Measurements from ENCODE around the gene CYB5RL. TPM values are rescaled to one million over a fixed set of nuclear protein-coding genes. Genes with fewer than 3 reads are reported as not detected.

CYB5RL gene
- total RNA-seq, 5 donors from 2014 or later (not counting 1 experiment from before 2014, with no cell fraction given), result 5.7 to 11.5 (median 10.0) TPM

DNA sequence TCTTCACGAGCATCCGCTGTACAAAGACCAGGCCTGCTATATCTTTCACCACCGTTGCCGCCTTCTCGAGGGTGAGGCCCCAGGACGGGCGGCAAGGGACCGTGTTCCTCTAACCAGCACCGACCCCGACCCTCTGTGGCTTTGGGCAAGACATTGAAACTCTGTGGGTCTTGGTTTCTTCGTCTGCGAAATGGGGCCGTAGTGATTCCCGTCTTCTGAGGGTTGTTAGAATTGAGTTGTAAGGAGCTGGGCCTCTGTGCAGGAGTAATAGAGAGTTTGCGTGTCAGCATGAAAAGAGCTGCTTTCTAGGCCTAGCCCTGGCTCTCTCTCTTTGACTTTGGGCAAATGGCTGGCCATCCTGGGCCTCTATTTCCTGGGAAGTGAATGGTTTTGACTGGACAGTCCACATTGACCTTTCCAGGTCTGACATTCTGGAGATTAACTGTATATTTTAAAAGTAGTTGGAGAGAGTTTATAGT lies 728 bp upstream of the CYB5RL start:
- peaks cover 36 to 41% (median 39%) of the 10 kb centered on the region in 3 donors for H3K4me1 Mint-ChIP-seq
- peak overlapping the region; percentile 88 to 92 (median 90) for H3K4me3 Mint-ChIP-seq
- no peaks in the 10 kb centered on the region for H3K9me3 ChIP-seq
- H3K36me3 Mint-ChIP-seq, result peaks cover 11% of the 10 kb centered on the region
- H3K27ac ChIP-seq (ENCODE audit: low read length), result peak overlapping the region; percentile 8
- H3K4me3 ChIP-seq (ENCODE audit: control insufficient read depth in 1 of 2, extremely low read depth in 1 of 2, low read length in 1 of 2), result peak overlapping the region; percentile 79 to 97
- no peaks in the 10 kb centered on the region for H3K9me3 Mint-ChIP-seq
- no peaks in the 10 kb centered on the region for H3K27me3 ChIP-seq (replicated peaks in 1 of 2; ENCODE audit: control insufficient read depth in 2 of 2, extremely low read depth in 1 of 2, insufficient read depth in 2 of 2, low read length in 1 of 2)
- DNase-seq (peak in 4 of 35 experiments; percentile 1 to 11 (median 3)), ATAC-seq (replicated peaks in 1 of 4) (no peak)
- peak overlapping the region; percentile 72 to 91 for H3K27ac Mint-ChIP-seq
- ChIA-PET POLR2A (interaction anchor here (0.6 kb wide), 2 partner anchors 286 to 289 kb away, joined by 3 read pairs; no protein-coding TSS in a partner anchor), CTCF (interaction anchor here in 1 of 2 donors (0.6 to 1.0 kb wide), 3 partner anchors 13 to 241 kb away, joined by 3 to 11 read pairs (median 3); partner anchors contain the start of gene SSBP3)
- no peaks in the 10 kb centered on the region for H3K27me3 Mint-ChIP-seq
- H3K4me1 ChIP-seq (ENCODE audit: control insufficient read depth in 1 of 2, extremely low read depth in 1 of 2, insufficient read depth in 2 of 2, low read length in 2 of 2), result peaks cover 9 to 21% of the 10 kb centered on the region in 2 experiments
- peaks cover 0 to 18% of the 10 kb centered on the region in 2 donors for H3K36me3 ChIP-seq (ENCODE audit: control insufficient read depth in 2 of 2, extremely low read depth in 1 of 2, insufficient read depth in 1 of 2, low read length in 1 of 2)
- 2% methylated on average over 12 of the region's 15 CpGs for WGBS (ENCODE audit: insufficient coverage)

DNA sequence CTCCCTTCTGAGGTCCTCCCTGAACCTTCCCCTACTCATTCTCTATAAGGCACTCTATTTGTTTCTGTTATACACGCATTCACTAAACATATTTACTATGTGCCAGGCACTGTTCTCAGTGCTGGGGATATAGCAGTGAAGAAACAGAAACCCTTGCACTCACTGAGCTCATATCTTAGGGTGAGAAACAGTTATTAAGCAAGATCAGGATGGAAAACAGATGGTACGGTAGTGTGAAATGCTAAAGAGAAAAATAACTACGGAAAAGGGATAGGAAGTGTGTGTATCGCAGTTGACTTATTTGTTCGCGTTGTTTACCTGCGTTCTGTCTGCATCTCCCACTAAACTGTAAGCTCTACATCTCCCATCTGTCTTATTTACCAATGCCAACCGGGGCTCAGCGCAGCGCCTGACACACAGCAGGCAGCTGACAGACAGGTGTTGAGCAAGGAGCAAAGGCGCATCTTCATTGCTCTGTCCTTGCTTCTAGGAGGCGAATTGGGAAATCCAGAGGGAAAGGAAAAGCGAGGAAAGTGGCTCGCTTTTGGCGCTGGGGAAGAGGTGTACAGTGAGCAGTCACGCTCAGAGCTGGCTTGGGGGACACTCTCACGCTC lies 572 bp downstream of the CYB5RL start:
- H3K36me3 Mint-ChIP-seq, result peaks cover 9% of the 10 kb centered on the region
- Histone ChIP-seq H3K9me3 (no peaks in the 10 kb centered on the region), H3K27me3 (replicated peaks in 1 of 2; ENCODE audit: control insufficient read depth in 2 of 2, extremely low read depth in 1 of 2, insufficient read depth in 2 of 2, low read length in 1 of 2) (no peaks in the 10 kb centered on the region), H3K4me3 (ENCODE audit: control insufficient read depth in 1 of 2, extremely low read depth in 1 of 2, low read length in 1 of 2) (peak overlapping the region; percentile 79 to 97), H3K4me1 (ENCODE audit: control insufficient read depth in 1 of 2, extremely low read depth in 1 of 2, insufficient read depth in 2 of 2, low read length in 2 of 2) (peaks cover 9 to 21% of the 10 kb centered on the region in 2 experiments), H3K27ac (ENCODE audit: low read length) (no peak overlapping the region), H3K36me3 (ENCODE audit: control insufficient read depth in 2 of 2, extremely low read depth in 1 of 2, insufficient read depth in 1 of 2, low read length in 1 of 2) (peaks cover 0 to 19% of the 10 kb centered on the region in 2 donors)
- ATAC-seq (replicated peaks in 1 of 4), result peak in 1 of 4 experiments; percentile 3
- DNase-seq, result peak in 1 of 35 experiments; percentile 26
- H3K9me3 Mint-ChIP-seq, result no peaks in the 10 kb centered on the region
- POLR2A ChIA-PET, result interaction anchor here (0.5 to 0.6 kb wide), 2 partner anchors 146 to 157 kb away, joined by 3 read pairs; partner anchors contain the start of gene TMEM59 (in 1 of the 2)
- peak overlapping the region; percentile 56 to 91 for H3K27ac Mint-ChIP-seq
- H3K4me3 Mint-ChIP-seq, result peak overlapping the region; percentile 88 to 92 (median 90)
- no peaks in the 10 kb centered on the region for H3K27me3 Mint-ChIP-seq
- CTCF ChIA-PET, result interaction anchor here in 1 of 2 donors (0.6 to 1.8 kb wide), 3 partner anchors 21 to 569 kb away, joined by 3 to 6 read pairs (median 3); no protein-coding TSS in a partner anchor
- WGBS (ENCODE audit: insufficient coverage), result 1% methylated on average over 8 of the region's 17 CpGs
- peaks cover 28 to 39% (median 37%) of the 10 kb centered on the region in 3 donors for H3K4me1 Mint-ChIP-seq

DNA sequence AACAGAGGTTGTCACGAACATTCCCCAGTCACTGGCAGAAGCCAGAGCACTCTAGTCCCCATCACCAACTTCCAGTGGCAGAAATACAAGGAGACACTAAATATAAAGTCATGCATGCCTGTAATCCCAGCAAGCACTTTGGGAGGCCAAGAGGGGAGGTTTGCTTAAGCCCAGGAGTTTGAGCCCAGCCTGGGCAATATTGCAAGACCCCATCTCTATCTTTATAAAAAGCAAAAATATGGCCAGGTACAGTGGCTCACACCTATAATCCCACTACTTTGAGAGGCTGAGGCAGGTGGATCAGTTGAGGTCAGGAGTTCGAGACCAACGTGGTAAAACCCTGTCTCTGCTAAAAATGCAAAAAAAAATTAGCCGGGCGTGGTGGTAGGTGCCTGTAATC lies 6.4 kb downstream of the CYB5RL start:
- ATAC-seq (replicated peaks in 1 of 4) (no peak), DNase-seq (no peak)
- ChIA-PET POLR2A (no interaction called here), CTCF (no interaction called here)
- H3K9me3 Mint-ChIP-seq, result no peaks in the 10 kb centered on the region
- H3K27ac Mint-ChIP-seq, result no peak overlapping the region
- Histone ChIP-seq H3K4me1 (ENCODE audit: control insufficient read depth in 1 of 2, extremely low read depth in 1 of 2, insufficient read depth in 2 of 2, low read length in 2 of 2) (no peaks in the 10 kb centered on the region), H3K36me3 (ENCODE audit: control insufficient read depth in 2 of 2, extremely low read depth in 1 of 2, insufficient read depth in 1 of 2, low read length in 1 of 2) (peaks cover 0 to 36% of the 10 kb centered on the region in 2 donors), H3K4me3 (ENCODE audit: control insufficient read depth in 1 of 2, extremely low read depth in 1 of 2, low read length in 1 of 2) (no peak overlapping the region), H3K9me3 (no peaks in the 10 kb centered on the region), H3K27me3 (replicated peaks in 1 of 2; ENCODE audit: control insufficient read depth in 2 of 2, extremely low read depth in 1 of 2, insufficient read depth in 2 of 2, low read length in 1 of 2) (no peaks in the 10 kb centered on the region), H3K27ac (ENCODE audit: low read length) (no peak overlapping the region)
- WGBS (ENCODE audit: insufficient coverage), result no CpG with 5 or more reads among the region's 5 CpGs
- H3K36me3 Mint-ChIP-seq, result peaks cover 33% of the 10 kb centered on the region
- H3K27me3 Mint-ChIP-seq, result no peaks in the 10 kb centered on the region
- H3K4me3 Mint-ChIP-seq, result no peak overlapping the region
- no peaks in the 10 kb centered on the region for H3K4me1 Mint-ChIP-seq

DNA sequence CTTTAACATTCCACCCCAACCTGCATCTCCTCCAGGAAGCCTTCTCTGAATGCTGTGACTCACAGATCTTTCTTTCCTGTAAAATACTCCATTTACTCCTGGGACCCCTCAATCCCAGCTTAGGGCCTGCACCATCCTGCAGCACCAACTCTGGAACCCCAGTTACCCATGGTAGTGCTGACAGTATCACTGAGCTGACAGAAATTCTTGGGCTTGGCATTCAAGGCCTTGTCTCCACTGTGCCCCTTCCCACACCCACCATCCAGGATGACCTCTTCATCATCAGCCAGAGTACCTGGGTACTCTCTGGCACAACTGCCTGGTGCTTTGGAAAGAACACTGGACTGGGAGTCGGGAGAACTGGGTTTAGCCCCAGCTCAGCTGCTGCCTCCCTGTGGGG lies 8.3 kb downstream of the CYB5RL start:
- H3K4me1 ChIP-seq (ENCODE audit: control insufficient read depth in 1 of 2, extremely low read depth in 1 of 2, insufficient read depth in 2 of 2, low read length in 2 of 2), result no peaks in the 10 kb centered on the region
- peaks cover 0 to 38% of the 10 kb centered on the region in 2 donors for H3K36me3 ChIP-seq (ENCODE audit: control insufficient read depth in 2 of 2, extremely low read depth in 1 of 2, insufficient read depth in 1 of 2, low read length in 1 of 2)
- H3K9me3 ChIP-seq, result no peaks in the 10 kb centered on the region
- Mint-ChIP-seq H3K27me3 (no peaks in the 10 kb centered on the region), H3K36me3 (peaks cover 49% of the 10 kb centered on the region), H3K4me1 (no peaks in the 10 kb centered on the region), H3K9me3 (no peaks in the 10 kb centered on the region), H3K27ac (no peak overlapping the region), H3K4me3 (no peak overlapping the region)
- POLR2A ChIA-PET, result no interaction called here
- no peak overlapping the region for H3K4me3 ChIP-seq (ENCODE audit: control insufficient read depth in 1 of 2, extremely low read depth in 1 of 2, low read length in 1 of 2)
- ATAC-seq (replicated peaks in 1 of 4), result no peak
- 86% methylated on average over 1 of the region's 1 CpG for WGBS (ENCODE audit: insufficient coverage)
- H3K27me3 ChIP-seq (replicated peaks in 1 of 2; ENCODE audit: control insufficient read depth in 2 of 2, extremely low read depth in 1 of 2, insufficient read depth in 2 of 2, low read length in 1 of 2), result no peaks in the 10 kb centered on the region
- DNase-seq, result no peak
- CTCF ChIA-PET, result no interaction called here
- H3K27ac ChIP-seq (ENCODE audit: low read length), result no peak overlapping the region

DNA sequence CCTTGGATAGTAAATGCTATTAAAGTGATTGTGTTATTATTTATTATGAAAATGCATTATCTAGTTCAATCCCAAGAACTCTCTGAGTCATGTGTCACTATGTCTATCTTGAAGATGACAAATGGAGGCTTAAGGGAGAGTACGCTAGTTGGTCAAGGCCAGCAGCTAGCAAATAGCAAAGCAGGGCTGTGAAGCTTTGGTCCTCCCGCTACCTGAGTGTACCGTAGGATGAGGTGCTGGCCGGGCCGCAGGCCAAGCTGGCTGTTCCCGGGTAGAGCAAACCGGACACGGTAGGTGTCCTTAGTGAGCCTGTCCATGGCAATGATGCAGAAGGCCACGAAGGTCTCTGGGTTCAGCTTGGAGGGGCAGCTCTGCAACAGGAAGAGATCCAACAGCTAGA lies 9.3 kb downstream of the CYB5RL start:
- no peak overlapping the region for H3K4me3 Mint-ChIP-seq
- Histone ChIP-seq H3K27me3 (replicated peaks in 1 of 2; ENCODE audit: control insufficient read depth in 2 of 2, extremely low read depth in 1 of 2, insufficient read depth in 2 of 2, low read length in 1 of 2) (no peaks in the 10 kb centered on the region), H3K4me1 (ENCODE audit: control insufficient read depth in 1 of 2, extremely low read depth in 1 of 2, insufficient read depth in 2 of 2, low read length in 2 of 2) (no peaks in the 10 kb centered on the region), H3K27ac (ENCODE audit: low read length) (no peak overlapping the region), H3K4me3 (ENCODE audit: control insufficient read depth in 1 of 2, extremely low read depth in 1 of 2, low read length in 1 of 2) (no peak overlapping the region), H3K9me3 (no peaks in the 10 kb centered on the region), H3K36me3 (ENCODE audit: control insufficient read depth in 2 of 2, extremely low read depth in 1 of 2, insufficient read depth in 1 of 2, low read length in 1 of 2) (peaks cover 2 to 31% of the 10 kb centered on the region in 2 donors)
- ATAC-seq (replicated peaks in 1 of 4), result no peak
- H3K27me3 Mint-ChIP-seq, result no peaks in the 10 kb centered on the region
- no peaks in the 10 kb centered on the region for H3K4me1 Mint-ChIP-seq
- H3K9me3 Mint-ChIP-seq, result no peaks in the 10 kb centered on the region
- H3K36me3 Mint-ChIP-seq, result peaks cover 52% of the 10 kb centered on the region
- POLR2A ChIA-PET, result no interaction called here
- DNase-seq, result no peak
- CTCF ChIA-PET, result no interaction called here
- no peak overlapping the region for H3K27ac Mint-ChIP-seq
- WGBS (ENCODE audit: insufficient coverage), result 97% methylated on average over 9 of the region's 9 CpGs

DNA sequence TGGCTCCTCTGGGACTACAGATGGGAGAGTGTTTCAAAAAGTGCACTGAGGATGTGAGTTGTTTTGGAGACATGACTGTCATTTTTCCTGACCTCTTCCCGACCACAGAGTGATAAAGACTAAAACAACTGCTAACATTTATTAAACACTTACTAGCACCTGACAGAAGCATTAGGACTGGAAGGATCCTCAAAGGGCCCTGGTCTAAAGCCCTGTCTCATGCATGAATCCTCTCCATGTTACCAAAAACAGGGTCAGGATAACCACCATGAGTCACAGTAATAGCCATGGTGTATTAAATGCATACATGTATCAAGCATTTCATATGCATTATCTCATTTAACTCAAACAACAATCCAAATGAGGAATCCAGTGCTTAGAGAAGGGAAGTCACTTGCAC lies 11.5 kb downstream of the CYB5RL start:
- no peaks in the 10 kb centered on the region for H3K27me3 Mint-ChIP-seq
- no peaks in the 10 kb centered on the region for H3K9me3 ChIP-seq
- ATAC-seq (replicated peaks in 1 of 4) (no peak), DNase-seq (no peak)
- H3K4me3 Mint-ChIP-seq, result no peak overlapping the region
- H3K27me3 ChIP-seq (replicated peaks in 1 of 2; ENCODE audit: control insufficient read depth in 2 of 2, extremely low read depth in 1 of 2, insufficient read depth in 2 of 2, low read length in 1 of 2), result no peaks in the 10 kb centered on the region
- ChIA-PET POLR2A (no interaction called here), CTCF (no interaction called here)
- H3K36me3 Mint-ChIP-seq, result peaks cover 52% of the 10 kb centered on the region
- H3K4me3 ChIP-seq (ENCODE audit: control insufficient read depth in 1 of 2, extremely low read depth in 1 of 2, low read length in 1 of 2), result no peak overlapping the region
- H3K27ac ChIP-seq (ENCODE audit: low read length), result no peak overlapping the region
- H3K4me1 Mint-ChIP-seq, result no peaks in the 10 kb centered on the region
- no CpG with 5 or more reads among the region's 1 CpG for WGBS (ENCODE audit: insufficient coverage)
- H3K27ac Mint-ChIP-seq, result no peak overlapping the region
- H3K36me3 ChIP-seq (ENCODE audit: control insufficient read depth in 2 of 2, extremely low read depth in 1 of 2, insufficient read depth in 1 of 2, low read length in 1 of 2), result peaks cover 8 to 20% of the 10 kb centered on the region in 2 donors
- H3K4me1 ChIP-seq (ENCODE audit: control insufficient read depth in 1 of 2, extremely low read depth in 1 of 2, insufficient read depth in 2 of 2, low read length in 2 of 2), result no peaks in the 10 kb centered on the region
- no peaks in the 10 kb centered on the region for H3K9me3 Mint-ChIP-seq

All from T-cell (primary cell).